Stimulated activated CD8-positive, alpha-beta memory T cell treated with anti-CD3 and anti-CD28 coated beads, Interleukin-12 subunit alpha, Interleukin-12 subunit beta, amount 100 ng/mL, for 1 hour (primary cell): Measurements from ENCODE around the gene SOX10.

ENCODE experiments used
- DNase-seq: peaks from one replicate; pipeline ENCODE4 v3.0.0-alpha.2; 2020; ENCODE audit warnings: low read depth

SOX10 gene

DNA sequence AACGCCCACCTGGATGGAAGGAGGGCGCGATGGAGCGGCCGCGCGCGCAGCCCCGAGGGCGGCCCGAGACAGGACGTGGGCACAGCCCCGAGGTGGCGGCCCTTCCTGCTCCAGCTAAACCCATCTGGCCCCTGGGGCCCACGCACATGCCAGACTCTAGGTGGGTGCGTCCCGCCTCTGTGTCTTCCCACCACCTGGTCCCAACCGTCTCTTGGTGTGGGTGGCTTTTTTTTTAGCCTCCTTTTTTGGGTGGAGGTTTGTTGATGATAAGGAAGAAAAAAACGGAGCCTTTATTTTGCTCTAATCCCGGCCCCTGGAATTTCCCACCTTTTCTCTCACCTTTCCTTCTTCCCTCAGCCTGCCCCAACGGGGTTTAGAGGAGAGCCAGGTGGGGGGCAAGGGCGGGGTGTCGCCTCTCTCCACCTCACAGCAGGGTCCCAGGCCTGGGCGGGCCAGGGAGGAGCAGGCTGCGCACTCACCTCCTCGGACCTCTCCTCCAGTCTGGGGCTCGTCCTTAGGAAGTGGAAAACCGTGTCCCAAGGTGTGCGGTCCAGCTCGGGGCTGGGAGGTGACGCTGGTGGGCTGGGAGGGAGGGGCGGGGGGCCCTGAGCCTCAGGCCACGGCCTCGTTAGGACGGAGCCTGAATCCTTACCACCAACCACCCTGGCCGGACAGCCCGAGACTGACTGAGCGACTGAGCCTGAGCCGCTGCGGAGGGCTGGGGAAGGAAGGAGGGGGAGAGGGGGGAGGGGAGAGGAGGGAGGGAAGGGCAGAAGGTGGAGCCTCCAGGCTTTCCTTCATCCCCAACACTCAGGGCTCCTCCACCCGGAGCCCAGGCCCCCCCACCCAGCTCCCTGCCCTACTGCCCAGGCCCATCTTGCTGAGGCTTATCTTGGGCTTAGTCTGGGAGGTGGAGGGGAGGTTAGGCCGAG, at the start of gene SOX10:
Gene SOX10, minus strand, starts transcription at position 696 of the 932 bp plus-strand sequence. CDS start 771 bp downstream, outside the sequence.
- no peak for DNase-seq

GRCh38 chr22:38033522-38034277, 49.3 kb upstream of the SOX10 start:
- no peak for DNase-seq

DNA sequence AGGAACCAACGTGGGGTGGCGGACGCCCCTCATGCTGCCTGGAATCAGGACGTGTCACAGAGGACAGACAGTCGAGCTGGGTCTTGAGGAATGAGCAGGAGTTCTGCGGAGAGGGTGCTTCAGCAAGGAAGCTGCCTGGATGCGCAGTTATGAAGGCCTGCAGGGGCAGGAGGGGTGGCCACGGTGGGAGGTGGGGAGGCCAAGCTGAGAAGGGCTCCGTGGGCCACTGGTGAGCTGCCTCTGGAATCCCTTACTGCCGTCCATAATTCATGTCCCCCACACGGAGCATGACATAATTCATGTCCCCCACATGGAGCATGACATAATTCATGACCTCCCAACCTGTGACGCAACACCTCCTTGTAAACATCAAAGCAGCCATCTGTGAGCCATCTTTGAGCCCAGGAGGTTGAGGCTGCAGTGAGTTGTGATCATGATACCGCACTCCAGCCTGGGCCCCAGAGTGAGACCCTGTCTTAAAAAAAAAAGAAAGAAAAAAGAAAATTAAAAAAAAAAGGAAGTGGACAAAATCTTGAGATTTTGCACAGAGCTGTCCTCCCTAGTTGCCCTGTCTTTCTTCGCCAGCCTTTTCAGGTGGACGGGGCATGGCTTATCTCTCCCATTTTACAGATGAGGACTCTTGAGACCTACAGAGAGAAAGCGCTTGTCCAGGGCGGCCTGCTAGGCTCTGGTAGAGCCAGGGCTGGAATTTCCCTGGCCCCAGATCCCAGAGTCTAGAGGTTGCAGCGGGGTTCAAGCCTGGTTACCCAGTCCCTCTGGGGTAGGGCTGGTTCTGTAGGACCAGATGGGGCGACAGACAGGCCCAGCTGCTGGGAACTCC, 48.5 kb upstream of the SOX10 start:
- DNase-seq: no peak

GRCh38 chr22:38031491-38031890, 47.1 kb upstream of the SOX10 start:
- no peak for DNase-seq

DNA sequence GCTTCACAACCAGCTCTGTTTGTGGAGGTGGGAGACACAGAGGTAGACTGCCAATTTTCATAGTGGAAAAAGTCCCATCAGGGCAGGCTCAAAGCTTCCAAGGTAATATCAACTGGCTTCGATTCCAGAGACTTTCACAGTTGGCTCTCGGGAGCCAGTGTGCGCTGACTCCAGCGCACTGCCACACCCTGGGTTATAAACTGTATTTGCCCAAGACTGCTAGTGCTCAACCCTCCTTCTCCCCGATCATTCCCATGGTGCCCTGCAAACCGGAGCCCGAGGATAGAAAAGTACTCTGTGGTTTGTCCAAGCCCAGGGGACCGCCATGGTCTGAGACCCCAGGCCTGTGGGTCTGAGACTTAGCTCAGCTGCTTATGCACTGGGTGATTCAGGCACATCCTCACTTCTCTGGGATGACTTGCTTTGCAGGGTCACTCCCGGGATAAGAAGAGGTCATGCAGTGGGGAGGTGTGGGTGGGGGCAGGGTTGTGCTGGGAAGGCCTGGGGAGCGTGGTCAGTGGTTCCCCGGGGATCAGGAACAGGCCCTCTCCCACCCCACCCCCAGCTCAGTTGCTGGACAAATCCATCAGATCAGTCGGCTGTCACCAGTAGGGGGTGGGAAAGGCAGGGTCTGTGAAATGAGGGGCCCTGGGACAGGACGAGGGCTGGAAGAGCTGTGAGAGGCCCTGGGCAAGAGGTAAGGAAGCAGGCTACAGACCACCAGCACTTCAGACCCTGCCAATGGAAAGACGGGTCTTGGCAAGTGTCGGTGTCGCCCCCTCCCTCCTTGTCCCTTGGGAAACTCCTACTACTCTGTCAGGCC, 46.2 kb upstream of the SOX10 start:
- no peak for DNase-seq

- no peak for DNase-seq
Measured at GRCh38 chr22:38029901-38030300, 45.5 kb upstream of the SOX10 start.

- no peak for DNase-seq
Measured at GRCh38 chr22:38029370-38029769, 45.0 kb upstream of the SOX10 start.

- DNase-seq: no peak
Measured at GRCh38 chr22:38028344-38029130, 44.2 kb upstream of the SOX10 start.

DNA sequence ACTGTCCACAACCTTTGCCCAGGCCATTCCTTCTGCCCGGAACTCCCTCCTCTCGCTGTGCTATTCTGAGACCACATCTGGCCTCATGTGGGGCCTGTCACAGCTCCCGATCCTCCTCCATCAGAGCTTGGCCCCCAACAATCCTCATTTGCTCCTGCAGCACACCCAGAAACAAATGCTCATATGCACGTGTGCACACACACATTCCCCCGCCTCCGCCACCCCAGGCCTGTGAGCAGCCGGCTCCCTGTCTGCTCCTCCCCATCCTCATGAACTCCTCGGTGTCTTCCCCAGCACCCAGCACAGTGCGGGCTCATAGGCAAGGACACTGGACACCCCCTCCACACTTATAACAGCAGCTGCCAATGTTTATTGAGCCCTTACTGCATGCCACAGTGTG, 43.1 kb upstream of the SOX10 start:
- no peak for DNase-seq

DNA sequence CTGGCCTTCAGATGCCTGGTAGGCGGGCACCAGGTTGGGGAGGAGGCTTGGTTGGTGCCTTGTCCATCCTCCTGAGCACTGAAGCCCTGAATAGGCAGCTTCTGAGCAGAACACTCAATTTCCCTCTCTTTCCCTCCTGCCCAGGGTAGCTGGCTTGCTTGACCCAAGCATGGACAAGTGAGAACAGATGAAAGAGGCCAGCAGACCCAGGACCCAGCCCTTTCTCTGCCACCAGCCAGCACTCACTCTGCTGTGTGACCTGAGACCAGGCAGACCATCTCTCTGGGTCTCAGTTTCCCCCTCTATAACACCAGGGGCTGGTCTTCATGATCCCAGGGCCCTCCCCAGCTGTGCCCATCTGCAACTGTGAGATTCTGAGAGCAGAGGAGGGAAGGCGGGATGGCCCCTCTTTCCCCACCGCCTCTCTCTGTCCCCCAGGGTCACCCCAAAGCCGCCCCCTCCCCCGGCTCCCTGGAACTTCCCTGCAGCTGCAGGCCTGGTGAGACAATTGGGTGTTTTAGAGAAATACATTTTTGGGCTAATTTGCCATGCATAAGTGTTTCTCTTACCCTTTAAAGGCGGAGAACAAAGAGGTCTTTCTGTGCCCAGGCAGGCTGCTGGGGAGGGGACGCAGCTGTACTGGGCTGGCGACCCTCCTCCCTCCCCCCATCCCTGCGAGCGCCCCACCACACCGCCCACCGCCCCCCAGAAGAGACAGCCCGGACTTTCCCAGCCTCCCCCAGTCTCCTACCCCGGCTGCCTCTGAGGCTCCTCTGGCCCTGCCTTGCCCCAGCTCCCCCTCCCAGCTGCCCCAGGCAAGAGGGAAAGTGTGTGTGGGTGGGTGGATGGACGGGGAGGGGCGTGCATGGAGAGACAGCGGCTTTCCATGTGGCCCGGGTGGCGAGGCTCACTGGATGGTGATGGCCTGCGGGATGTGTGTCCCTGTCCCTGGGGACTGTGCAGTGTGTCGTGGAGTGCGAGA, 42.1 kb upstream of the SOX10 start:
- DNase-seq: no peak

- no peak for DNase-seq
Measured at GRCh38 chr22:38025514-38025913, 41.2 kb upstream of the SOX10 start.

DNA sequence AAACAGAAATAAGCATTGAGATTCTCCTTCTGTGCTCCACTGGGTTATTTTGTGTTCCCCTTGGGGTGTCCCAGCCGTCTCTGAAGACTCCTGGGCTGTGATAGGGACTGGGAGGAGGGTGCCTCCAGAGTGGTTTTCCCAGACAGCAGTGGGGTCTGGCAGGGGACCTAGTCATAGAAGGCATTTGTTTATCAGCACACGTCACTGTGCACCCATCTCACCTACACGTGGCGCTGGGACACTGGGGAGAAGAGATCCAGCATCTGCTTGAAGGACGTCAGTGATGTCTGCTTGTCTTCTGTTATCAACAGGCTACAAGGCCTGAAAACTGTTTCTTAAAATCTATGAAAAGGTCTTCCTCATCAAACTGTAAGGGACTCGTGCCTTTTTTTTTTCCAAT, 38.7 kb upstream of the SOX10 start:
- DNase-seq: no peak

DNA sequence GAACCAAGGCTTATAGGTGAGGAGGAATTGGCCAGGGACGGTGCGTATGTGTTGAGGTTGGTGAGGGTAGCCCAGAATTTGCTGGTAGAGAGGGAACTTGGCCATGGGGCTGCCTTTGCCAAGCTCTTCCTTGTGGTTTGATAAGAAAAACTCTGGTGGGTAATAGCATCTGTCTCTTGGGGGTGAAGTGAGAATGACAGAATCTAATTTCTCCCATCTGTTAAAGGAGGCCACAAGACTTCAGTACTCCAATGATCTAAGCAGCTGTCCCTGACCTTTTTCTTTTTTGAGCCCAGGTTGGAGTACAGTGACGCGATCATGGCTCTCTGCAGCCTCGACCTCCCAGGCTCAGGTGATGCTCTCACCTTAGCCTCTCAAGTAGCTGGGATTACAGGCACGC, 36.9 kb upstream of the SOX10 start:
- DNase-seq: no peak

- DNase-seq: no peak
Measured at GRCh38 chr22:38018938-38019827, 34.8 kb upstream of the SOX10 start.

GRCh38 chr22:38017939-38018885, 33.9 kb upstream of the SOX10 start:
- DNase-seq: no peak

DNA sequence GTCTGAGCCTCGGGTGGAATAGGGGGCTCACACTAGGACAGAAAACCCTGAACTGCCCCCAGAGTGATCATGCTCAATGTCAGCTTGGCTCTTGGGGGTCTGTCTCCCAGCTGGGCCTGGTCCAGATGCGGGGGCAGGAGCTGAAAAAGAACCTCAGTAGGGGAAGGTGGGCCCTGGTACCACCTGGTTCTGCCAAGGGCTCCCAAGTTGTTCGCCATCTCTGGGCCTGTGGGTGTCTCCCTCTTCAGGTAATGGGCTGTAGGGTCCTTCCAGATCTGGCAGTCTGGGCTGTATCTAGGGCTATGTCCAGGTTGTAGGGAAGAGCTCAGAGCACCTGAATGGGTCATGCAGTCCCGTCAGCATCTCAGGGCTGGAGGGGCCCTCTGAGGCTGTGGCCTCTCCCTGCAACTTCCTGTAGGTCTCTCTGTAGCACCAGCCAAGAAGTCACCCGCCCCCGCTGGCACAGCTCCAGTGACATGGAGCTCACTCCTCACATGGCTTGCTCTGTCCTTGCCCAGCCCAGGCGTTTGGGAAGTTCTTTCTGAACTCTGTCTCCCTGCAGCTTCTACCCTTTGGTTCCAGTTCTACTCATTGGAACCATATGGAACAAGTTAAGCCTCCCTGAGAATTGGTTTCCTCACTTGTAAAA, 33.0 kb upstream of the SOX10 start:
- no peak for DNase-seq
